ENCODE measurements around the gene JADE3. TPM values are rescaled to one million over a fixed set of nuclear protein-coding genes. Genes with fewer than 3 reads are reported as not detected.

JADE3 gene
- total RNA-seq, result 9.5 TPM

DNA sequence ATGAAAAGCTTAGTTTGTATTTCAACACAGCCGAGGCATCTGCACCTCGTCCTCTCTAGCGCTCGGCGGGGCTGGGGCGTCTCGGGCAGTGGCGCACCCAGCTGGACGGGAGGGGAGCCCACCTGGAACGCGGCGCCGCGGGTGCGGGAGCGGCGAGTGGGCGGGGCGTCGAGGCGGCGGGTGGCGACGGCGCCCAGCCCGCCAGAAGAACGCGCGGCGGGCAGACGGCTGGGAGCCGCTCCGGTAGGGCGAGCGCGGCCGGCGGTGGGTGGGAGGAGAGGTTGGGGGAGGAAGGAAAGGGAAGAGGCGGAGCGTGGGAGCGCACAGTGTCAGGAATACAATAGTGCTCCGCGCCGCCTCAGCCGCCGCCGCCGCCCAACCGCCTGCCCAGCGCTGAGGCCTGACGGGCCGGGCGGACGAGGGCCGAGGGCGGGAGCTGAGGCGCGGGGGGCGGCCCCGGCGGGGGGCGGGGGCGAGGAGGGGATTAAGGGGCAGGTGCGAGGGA lies at the start of gene JADE3:
Gene JADE3 (plus strand): TSS at position 324 of the 505 bp plus-strand sequence. CDS start 72,474 bp downstream, outside the sequence.

DNA sequence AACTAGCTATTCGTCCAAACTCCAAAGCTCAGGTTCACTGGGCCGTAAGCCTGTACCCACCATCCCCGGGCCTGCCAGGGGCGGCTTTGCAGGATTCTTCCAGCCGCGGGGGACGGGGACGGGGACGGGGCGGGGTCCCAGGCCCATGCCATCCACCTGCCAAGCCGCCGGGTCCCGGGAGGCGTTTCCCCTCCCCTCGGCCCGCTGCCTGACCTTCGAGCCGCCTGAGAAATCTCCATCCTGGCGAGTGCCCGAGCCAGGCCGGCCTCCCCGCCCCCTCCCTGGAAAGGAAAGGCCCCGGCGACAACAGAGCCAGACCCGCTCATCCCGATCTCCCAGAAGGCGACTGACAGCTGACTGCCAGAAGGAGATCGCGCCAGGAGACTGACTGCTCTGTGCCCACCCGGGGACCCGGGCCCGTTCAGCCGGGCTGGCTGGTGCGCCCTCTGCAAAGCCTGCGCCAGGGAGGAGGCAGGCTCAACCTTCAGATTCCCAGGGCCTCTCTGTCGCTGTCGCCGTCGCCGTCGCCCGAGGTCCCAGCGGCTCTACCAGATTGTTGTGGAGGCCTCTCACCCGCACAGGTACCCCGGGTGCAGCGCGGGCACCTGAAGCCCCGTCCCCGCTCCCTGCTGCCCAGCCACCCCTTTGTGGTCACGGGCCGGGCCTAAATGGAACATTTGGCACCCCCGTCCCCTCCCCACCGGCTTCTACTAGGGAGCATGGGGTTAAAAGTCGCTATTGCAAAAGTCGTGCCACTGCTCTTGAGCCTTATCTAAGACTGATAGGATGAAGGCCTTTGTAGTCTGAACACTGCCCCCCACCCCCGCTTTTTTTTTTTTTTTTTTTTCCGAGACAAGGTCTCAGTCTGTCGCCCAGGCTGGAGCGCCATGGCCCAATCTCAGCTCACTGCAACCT lies 166.2 kb downstream of the JADE3 start, which contains the start of gene RGN:
Gene RGN (plus strand): TSS at position 315 of the 915 bp plus-strand sequence. CDS start 2,702 bp downstream, outside the sequence.

Small RNAs within 50 kb of the gene (small RNA-seq; reads per million reads assigned to genes)
- not detected for gene RNU6-1189P

Other genes starting within 250 kb of the JADE3 start
- gene SLC9A7, start 153.3 kb upstream of the JADE3 start, total RNA-seq, result 81.0 TPM
- gene RP2, start 75.4 kb upstream of the JADE3 start, total RNA-seq, result 26.3 TPM
- 5.8 TPM for gene RGN, start 166.0 kb downstream of the JADE3 start, total RNA-seq
- 64.1 TPM for gene NDUFB11, start 232.3 kb downstream of the JADE3 start, total RNA-seq
- 33.9 TPM for gene RBM10, start 232.8 kb downstream of the JADE3 start, total RNA-seq

Data from diencephalon (tissue), 1 donor.